K562 (cell line): ENCODE results near the gene VWA8. TPM values are rescaled to one million over a fixed set of nuclear protein-coding genes. Genes with fewer than 3 reads are reported as not detected.

Experiments used
- ARID4B ChIP-seq: sonication (generic); formaldehyde crosslinking; IDR thresholded peaks from 2 replicates; pipeline ENCODE4 v1.8.0; 2022; ENCODE audit warnings: mild to moderate bottlenecking, missing genetic modification reagents
- FOXK1 ChIP-seq: sonication (generic); formaldehyde crosslinking; IDR thresholded peaks from 2 replicates; pipeline ENCODE4 v1.8.0; 2022; ENCODE audit warnings: missing genetic modification reagents, mild to moderate bottlenecking, borderline replicate concordance
- NBN ChIP-seq: fragments of 450-650 bp; IDR thresholded peaks from 2 replicates; pipeline ENCODE4 v1.6.1; 2016; ENCODE audit warnings: low read depth, mild to moderate bottlenecking
- RCOR1 ChIP-seq, 2 experiments: IDR thresholded peaks; 2 replicates each; pipeline ENCODE4 v1.6.1; 2012; ENCODE audit warnings: low read depth in 2 of 2, low read length in 2 of 2, borderline replicate concordance in 1 of 2, improper control_type of control experiment in 1 of 2
- UBTF ChIP-seq, 2 experiments: IDR thresholded peaks; 2 replicates each; pipeline ENCODE4 v1.6.1; 2012; ENCODE audit warnings: improper control_type of control experiment in 2 of 2, low read depth in 2 of 2, low read length in 2 of 2, borderline replicate concordance in 1 of 2
- polyA plus RNA-seq, 8 experiments: library from polyadenylated mRNA; depleted of rRNA in 4 of 8; stranded (reverse) in 5 of 8; unstranded in 3 of 8; fragments of >200 nt; fragmentation: Nextera tagmentation in 2 of 8; fragmentation: Illumina TruSeq in 1 of 8; extraction: Ambion mirVana in 2 of 8; extraction: Trizol in 1 of 8; gene quantifications; 2 replicates each; pipeline versions ENCODE4 v1.2.1 to v1.2.3, GENCODE V29; 2011 to 2014; ENCODE audit warnings: inconsistent platforms in 1 of 8, missing spikeins in 1 of 8
- total RNA-seq, 7 experiments: library from RNA; depleted of rRNA in 6 of 7; stranded (reverse); fragments of >200 nt in 6 of 7; fragmentation: Illumina TruSeq in 2 of 7; extraction: Trizol in 2 of 7; gene quantifications; 2 replicates each; pipeline versions ENCODE4 v1.2.1 to v1.2.3, GENCODE V29; 2011 to 2021; ENCODE audit warnings: low replicate concordance in 1 of 7
- TF ChIP-seq, protein P1 (sequence below): fragments of 200-600 bp; sonication (generic); IDR thresholded peaks from one replicate; pipeline ENCODE4 v1.6.1; 2012; ENCODE audit warnings: mild to moderate bottlenecking, low read depth, low read length, inconsistent platforms

The VWA8 gene
- total and polyA plus RNA-seq, 9 of the 15 experiments (the other 6 are each of a cell fraction or from before 2014, with no cell fraction given): 2.1 to 18.5 (median 13.3) TPM

DNA sequence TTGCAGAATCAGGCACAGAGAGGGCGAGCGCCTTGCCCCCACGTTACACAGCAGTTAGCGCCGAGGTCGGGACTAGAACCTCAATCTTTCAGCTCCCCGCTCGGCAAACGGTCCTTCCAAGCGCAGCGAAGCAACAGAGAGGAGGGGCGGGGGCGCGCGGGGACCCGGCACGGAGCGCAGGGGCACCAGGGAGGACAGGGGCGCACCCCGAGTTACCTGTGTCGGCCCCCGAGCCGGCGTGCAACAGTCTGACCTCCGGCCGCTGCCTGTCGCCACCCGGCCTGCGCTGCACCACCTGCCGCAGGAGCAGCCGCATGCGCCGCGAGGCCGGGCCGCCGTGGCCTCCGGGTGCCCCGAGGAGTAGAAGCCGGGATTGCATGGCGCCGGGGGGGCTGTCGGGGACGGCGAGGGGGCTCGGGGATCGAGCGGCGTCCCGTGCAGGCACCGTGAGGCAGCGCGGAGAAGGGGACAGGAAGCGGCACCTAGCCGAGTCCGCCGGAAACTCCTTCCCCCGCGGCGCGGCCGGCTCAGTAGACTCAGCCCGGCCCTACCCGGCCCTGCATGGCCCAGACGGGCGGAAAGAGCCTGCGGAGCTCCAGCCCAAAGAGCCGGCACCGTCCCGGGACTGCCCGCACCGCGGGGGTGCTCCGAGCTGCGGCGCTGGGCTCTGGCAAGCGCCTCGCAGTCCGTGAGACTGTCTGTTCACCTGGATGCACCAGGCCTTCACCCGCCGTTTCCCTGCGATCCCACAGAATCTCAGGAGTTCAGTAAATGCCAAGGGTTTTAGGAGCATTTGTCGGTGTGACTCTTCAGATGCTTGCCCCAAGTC, at the start of gene VWA8 (continued):
- TF ChIP-seq ARID4B (peak; percentile 59; the same call in 1 of the 2 replicates), FOXK1 (CRISPR knock-in tag) (0 out of 2 replicates have a peak, but pooled peaks have one; percentile 25), UBTF (IDR thresholded peaks at IDR 0.05; ENCODE audit: borderline replicate concordance in 1 of 2, low read depth in 2 of 2, low read length in 2 of 2) (peak; percentile 99 to 100), RCOR1 (IDR thresholded peaks at IDR 0.05; ENCODE audit: borderline replicate concordance in 1 of 2, low read depth in 2 of 2, low read length in 2 of 2) (peak in 1 of 2 experiments; percentile 33; a peak in 1 of 4 replicates), NBN (0 out of 2 replicates have a peak, but pooled peaks have one; percentile 57)
- TF ChIP-seq, protein P1, sequence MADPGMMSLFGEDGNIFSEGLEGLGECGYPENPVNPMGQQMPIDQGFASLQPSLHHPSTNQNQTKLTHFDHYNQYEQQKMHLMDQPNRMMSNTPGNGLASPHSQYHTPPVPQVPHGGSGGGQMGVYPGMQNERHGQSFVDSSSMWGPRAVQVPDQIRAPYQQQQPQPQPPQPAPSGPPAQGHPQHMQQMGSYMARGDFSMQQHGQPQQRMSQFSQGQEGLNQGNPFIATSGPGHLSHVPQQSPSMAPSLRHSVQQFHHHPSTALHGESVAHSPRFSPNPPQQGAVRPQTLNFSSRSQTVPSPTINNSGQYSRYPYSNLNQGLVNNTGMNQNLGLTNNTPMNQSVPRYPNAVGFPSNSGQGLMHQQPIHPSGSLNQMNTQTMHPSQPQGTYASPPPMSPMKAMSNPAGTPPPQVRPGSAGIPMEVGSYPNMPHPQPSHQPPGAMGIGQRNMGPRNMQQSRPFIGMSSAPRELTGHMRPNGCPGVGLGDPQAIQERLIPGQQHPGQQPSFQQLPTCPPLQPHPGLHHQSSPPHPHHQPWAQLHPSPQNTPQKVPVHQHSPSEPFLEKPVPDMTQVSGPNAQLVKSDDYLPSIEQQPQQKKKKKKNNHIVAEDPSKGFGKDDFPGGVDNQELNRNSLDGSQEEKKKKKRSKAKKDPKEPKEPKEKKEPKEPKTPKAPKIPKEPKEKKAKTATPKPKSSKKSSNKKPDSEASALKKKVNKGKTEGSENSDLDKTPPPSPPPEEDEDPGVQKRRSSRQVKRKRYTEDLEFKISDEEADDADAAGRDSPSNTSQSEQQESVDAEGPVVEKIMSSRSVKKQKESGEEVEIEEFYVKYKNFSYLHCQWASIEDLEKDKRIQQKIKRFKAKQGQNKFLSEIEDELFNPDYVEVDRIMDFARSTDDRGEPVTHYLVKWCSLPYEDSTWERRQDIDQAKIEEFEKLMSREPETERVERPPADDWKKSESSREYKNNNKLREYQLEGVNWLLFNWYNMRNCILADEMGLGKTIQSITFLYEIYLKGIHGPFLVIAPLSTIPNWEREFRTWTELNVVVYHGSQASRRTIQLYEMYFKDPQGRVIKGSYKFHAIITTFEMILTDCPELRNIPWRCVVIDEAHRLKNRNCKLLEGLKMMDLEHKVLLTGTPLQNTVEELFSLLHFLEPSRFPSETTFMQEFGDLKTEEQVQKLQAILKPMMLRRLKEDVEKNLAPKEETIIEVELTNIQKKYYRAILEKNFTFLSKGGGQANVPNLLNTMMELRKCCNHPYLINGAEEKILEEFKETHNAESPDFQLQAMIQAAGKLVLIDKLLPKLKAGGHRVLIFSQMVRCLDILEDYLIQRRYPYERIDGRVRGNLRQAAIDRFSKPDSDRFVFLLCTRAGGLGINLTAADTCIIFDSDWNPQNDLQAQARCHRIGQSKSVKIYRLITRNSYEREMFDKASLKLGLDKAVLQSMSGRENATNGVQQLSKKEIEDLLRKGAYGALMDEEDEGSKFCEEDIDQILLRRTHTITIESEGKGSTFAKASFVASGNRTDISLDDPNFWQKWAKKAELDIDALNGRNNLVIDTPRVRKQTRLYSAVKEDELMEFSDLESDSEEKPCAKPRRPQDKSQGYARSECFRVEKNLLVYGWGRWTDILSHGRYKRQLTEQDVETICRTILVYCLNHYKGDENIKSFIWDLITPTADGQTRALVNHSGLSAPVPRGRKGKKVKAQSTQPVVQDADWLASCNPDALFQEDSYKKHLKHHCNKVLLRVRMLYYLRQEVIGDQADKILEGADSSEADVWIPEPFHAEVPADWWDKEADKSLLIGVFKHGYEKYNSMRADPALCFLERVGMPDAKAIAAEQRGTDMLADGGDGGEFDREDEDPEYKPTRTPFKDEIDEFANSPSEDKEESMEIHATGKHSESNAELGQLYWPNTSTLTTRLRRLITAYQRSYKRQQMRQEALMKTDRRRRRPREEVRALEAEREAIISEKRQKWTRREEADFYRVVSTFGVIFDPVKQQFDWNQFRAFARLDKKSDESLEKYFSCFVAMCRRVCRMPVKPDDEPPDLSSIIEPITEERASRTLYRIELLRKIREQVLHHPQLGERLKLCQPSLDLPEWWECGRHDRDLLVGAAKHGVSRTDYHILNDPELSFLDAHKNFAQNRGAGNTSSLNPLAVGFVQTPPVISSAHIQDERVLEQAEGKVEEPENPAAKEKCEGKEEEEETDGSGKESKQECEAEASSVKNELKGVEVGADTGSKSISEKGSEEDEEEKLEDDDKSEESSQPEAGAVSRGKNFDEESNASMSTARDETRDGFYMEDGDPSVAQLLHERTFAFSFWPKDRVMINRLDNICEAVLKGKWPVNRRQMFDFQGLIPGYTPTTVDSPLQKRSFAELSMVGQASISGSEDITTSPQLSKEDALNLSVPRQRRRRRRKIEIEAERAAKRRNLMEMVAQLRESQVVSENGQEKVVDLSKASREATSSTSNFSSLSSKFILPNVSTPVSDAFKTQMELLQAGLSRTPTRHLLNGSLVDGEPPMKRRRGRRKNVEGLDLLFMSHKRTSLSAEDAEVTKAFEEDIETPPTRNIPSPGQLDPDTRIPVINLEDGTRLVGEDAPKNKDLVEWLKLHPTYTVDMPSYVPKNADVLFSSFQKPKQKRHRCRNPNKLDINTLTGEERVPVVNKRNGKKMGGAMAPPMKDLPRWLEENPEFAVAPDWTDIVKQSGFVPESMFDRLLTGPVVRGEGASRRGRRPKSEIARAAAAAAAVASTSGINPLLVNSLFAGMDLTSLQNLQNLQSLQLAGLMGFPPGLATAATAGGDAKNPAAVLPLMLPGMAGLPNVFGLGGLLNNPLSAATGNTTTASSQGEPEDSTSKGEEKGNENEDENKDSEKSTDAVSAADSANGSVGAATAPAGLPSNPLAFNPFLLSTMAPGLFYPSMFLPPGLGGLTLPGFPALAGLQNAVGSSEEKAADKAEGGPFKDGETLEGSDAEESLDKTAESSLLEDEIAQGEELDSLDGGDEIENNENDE: no peak
